Ectodermal cell (in vitro differentiated cells): ENCODE results near the gene GLP2R.

ENCODE experiments used
- H3K27ac ChIP-seq: 2 replicates; pipeline ENCODE4 v1.7.0; 2013; ENCODE audit warnings: mild to moderate bottlenecking, low read depth, low read length; ENCODE audit not compliant: insufficient read depth, poor library complexity, severe bottlenecking
- H3K27me3 ChIP-seq: 2 replicates; pipeline ENCODE4 v1.7.0; 2013; ENCODE audit warnings: mild to moderate bottlenecking, low read length; ENCODE audit not compliant: insufficient read depth, control insufficient read depth, poor library complexity, severe bottlenecking
- H3K36me3 ChIP-seq: one replicate; pipeline ENCODE4 v1.7.0; 2013; ENCODE audit warnings: low read length; ENCODE audit not compliant: control insufficient read depth, insufficient read depth
- H3K4me1 ChIP-seq: one replicate; pipeline ENCODE4 v1.7.0; 2013; ENCODE audit warnings: low read length; ENCODE audit not compliant: control insufficient read depth, insufficient read depth
- H3K4me3 ChIP-seq: 2 replicates; pipeline ENCODE4 v1.7.0; 2013; ENCODE audit warnings: low read depth, low read length, control low read depth; ENCODE audit not compliant: insufficient read depth
- H3K9me3 ChIP-seq: 2 replicates; pipeline ENCODE4 v1.7.0; 2013; ENCODE audit warnings: mild to moderate bottlenecking, low read length, moderate library complexity; ENCODE audit not compliant: control insufficient read depth
- WGBS, 2 experiments: methylation state at CpG; one replicate each; pipeline ENCODE4 v1.1.7; 2013; ENCODE audit warnings: missing lambda C conversion rate in 2 of 2; 5-methylcytosine and 5-hydroxymethylcytosine counted together

GLP2R gene

DNA sequence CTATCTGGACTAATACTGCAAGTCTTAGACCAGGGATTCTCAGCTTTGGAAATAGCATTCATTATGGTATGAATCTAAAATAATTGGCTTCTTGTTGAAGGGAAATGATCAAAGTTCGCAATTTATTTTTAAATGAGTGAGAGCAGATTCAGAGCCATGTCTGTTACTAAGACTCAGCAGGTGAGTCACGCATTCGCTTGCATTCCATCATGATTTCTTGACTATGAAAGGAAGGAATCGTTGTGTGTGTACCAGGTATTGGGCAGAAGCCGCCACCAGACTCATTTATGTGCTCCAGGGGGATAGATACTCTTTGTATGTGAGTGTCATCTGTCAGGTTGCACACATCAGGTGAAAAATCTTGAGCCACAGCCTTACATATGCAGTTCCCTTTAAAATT, 14.6 kb upstream of the GLP2R start:
- Histone ChIP-seq H3K4me3 (no peak overlapping the region), H3K27me3 (no peaks in the 10 kb centered on the region), H3K9me3 (no peaks in the 10 kb centered on the region), H3K27ac (no peak overlapping the region), H3K4me1 (no peaks in the 10 kb centered on the region), H3K36me3 (no peaks in the 10 kb centered on the region)
- 89 to 92% methylated on average over 5 of the region's 5 CpGs for WGBS, 2 experiments

DNA sequence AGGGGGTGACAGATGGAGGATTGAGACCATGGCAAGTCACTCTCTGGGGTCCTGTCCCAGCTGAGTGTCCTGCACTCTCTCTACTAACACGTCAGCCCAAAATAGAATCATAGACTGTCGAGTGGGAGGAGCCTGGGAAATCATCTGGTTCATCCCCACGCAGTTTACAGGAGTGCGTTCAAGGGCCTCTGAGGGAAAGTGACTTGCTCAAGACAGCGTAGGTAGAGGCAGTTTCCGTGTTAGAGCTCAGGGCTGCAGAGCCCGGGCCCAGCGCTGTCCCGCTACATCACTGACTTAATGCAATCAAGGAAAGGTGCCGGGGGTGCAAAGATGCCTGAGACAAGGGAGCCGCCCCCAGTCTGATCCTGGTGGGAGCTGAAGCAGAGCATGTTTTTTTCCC, 14.2 kb upstream of the GLP2R start:
- Histone ChIP-seq H3K9me3 (no peaks in the 10 kb centered on the region), H3K4me1 (no peaks in the 10 kb centered on the region), H3K36me3 (no peaks in the 10 kb centered on the region), H3K4me3 (no peak overlapping the region), H3K27ac (no peak overlapping the region), H3K27me3 (no peaks in the 10 kb centered on the region)
- 91% methylated on average over 11 of the region's 11 CpGs for WGBS, 2 experiments

- no peaks in the 10 kb centered on the region for H3K27me3 ChIP-seq
- H3K9me3 ChIP-seq: no peaks in the 10 kb centered on the region
- H3K4me3 ChIP-seq: no peak overlapping the region
- no peaks in the 10 kb centered on the region for H3K36me3 ChIP-seq
- WGBS, 2 experiments: 91 to 94% methylated on average over 9 of the region's 9 CpGs
- H3K4me1 ChIP-seq: no peaks in the 10 kb centered on the region
- no peak overlapping the region for H3K27ac ChIP-seq
Observed at GRCh38 chr17:9813166-9813565, 12.6 kb upstream of the GLP2R start.

DNA sequence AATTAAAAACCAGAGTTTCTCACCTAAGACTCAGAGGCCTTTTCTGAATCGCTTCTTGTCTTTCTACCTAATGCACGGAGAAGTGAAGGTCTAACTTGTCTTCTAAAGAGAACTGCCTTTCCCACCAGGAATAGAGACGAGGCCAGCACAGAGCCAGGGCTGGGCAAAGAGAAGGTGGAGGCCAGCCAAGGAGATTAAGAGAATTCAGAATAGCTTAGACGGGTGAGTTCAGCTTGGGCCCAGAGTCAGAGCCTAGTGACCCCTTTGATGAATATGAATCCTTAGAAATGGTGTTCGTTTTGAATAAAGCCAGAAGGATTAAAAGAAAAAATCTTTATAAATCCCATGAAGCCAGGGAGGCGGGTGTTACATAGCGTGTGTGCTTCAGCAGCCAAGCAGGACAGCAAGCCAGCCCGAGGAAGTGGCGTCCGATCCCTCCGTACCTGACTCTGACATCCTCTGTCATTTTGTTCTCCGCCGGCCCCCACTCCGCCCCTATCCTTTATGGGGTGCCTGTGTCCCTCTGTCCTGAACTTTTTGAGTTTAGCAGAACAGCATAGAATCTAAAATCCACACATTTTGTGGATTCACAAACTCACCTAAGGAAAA, 11.3 kb upstream of the GLP2R start:
- H3K27ac ChIP-seq: no peak overlapping the region
- no peak overlapping the region for H3K4me3 ChIP-seq
- WGBS, 2 experiments: 85 to 87% methylated on average over 14 of the region's 14 CpGs
- H3K36me3 ChIP-seq: no peaks in the 10 kb centered on the region
- no peaks in the 10 kb centered on the region for H3K9me3 ChIP-seq
- H3K27me3 ChIP-seq: no peaks in the 10 kb centered on the region
- H3K4me1 ChIP-seq: no peaks in the 10 kb centered on the region

GRCh38 chr17:9816472-9816871, 9.3 kb upstream of the GLP2R start:
- WGBS, 2 experiments: 43 to 54% methylated on average over 10 of the region's 10 CpGs
- Histone ChIP-seq H3K27me3 (no peaks in the 10 kb centered on the region), H3K4me3 (no peak overlapping the region), H3K27ac (no peak overlapping the region), H3K9me3 (no peaks in the 10 kb centered on the region), H3K4me1 (no peaks in the 10 kb centered on the region), H3K36me3 (no peaks in the 10 kb centered on the region)

DNA sequence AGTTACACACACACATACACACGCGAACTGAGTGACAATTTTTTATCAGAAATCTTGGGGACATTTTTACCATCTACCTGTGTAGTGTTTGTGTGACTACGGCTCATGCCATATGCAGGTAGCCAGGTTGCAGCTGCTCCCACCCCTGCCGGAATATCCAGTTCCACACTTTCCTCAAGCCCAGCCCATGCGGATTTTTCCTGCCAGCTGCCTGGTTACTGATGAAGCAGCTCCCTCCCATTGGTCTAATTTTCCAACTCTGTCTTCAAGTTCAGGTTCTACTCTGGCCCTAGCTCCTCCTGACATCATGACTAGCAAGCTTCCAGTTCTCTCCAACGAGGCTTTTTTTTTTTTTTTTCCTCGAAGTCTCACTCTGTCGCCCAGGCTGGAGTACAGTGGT, 8.6 kb upstream of the GLP2R start:
- H3K4me1 ChIP-seq: no peaks in the 10 kb centered on the region
- H3K27me3 ChIP-seq: no peaks in the 10 kb centered on the region
- no peak overlapping the region for H3K27ac ChIP-seq
- H3K4me3 ChIP-seq: no peak overlapping the region
- 71 to 72% methylated on average over 8 of the region's 8 CpGs for WGBS, 2 experiments
- H3K36me3 ChIP-seq: no peaks in the 10 kb centered on the region
- H3K9me3 ChIP-seq: no peaks in the 10 kb centered on the region

GRCh38 chr17:9818760-9819159, 7.0 kb upstream of the GLP2R start:
- 70 to 71% methylated on average over 4 of the region's 4 CpGs for WGBS, 2 experiments
- Histone ChIP-seq H3K27ac (no peak overlapping the region), H3K9me3 (no peaks in the 10 kb centered on the region), H3K36me3 (no peaks in the 10 kb centered on the region), H3K27me3 (no peaks in the 10 kb centered on the region), H3K4me1 (no peaks in the 10 kb centered on the region), H3K4me3 (no peak overlapping the region)

GRCh38 chr17:9820448-9820847, 5.3 kb upstream of the GLP2R start:
- Histone ChIP-seq H3K4me1 (no peaks in the 10 kb centered on the region), H3K9me3 (no peaks in the 10 kb centered on the region), H3K36me3 (no peaks in the 10 kb centered on the region), H3K27ac (no peak overlapping the region), H3K4me3 (no peak overlapping the region), H3K27me3 (no peaks in the 10 kb centered on the region)
- WGBS, 2 experiments: 52 to 54% methylated on average over 3 of the region's 3 CpGs

DNA sequence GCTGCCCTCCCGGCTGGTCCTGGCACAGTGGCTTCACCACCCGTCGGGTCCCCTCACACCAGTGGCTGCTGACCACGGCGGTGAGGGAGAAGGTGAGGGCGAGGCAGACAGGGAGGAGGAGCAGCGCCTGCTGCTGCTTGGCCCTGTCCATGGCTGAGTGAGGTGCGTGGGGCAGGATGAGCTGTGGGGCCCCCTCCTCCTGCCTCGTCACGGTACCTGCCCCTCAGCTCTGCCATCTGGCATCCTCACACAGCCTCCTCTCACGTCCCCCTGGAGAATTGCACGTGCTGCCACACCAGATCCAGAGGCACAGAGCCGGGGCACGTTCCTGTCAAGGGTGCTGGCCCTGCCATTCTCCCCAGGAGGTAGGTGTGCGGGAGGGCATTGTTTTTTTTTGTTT, 3.8 kb upstream of the GLP2R start, which contains the start of gene GSG1L2:
Gene GSG1L2 (minus strand): TSS at position 159 of the 400 bp plus-strand sequence. CDS start 8 bp downstream, at position 151.
- 81 to 86% methylated on average over 15 of the region's 15 CpGs for WGBS, 2 experiments

GRCh38 chr17:9824094-9824493, 1.6 kb upstream of the GLP2R start:
- 65 to 71% methylated on average over 4 of the region's 4 CpGs for WGBS, 2 experiments
- no peak overlapping the region for H3K27ac ChIP-seq
- H3K9me3 ChIP-seq: no peaks in the 10 kb centered on the region
- H3K4me1 ChIP-seq: no peaks in the 10 kb centered on the region
- H3K27me3 ChIP-seq: no peaks in the 10 kb centered on the region
- no peak overlapping the region for H3K4me3 ChIP-seq
- H3K36me3 ChIP-seq: no peaks in the 10 kb centered on the region

More for the DNA sequence above, 3.8 kb upstream of the GLP2R start, which contains the start of gene GSG1L2:
- H3K27me3 ChIP-seq: no peaks in the 10 kb centered on the region
- H3K4me1 ChIP-seq: no peaks in the 10 kb centered on the region
- H3K9me3 ChIP-seq: no peaks in the 10 kb centered on the region
- H3K27ac ChIP-seq: no peak within 1 kb of the TSS
- no peaks in the 10 kb centered on the region for H3K36me3 ChIP-seq
- H3K4me3 ChIP-seq: no peak within 1 kb of the TSS
